T-helper 1 cell treated with Interleukin-12 subunit alpha and Interleukin-12 subunit beta and Interleukin-4 antibody, amounts not matched to agents 30 μg/mL and 1 μg/mL, for 36 hours (primary cell): ENCODE data around the gene SERBP1.
A peak's percentile ranks its signal among the peaks of the same experiment; 100 is the strongest.

Experiments used
- H3K27ac Mint-ChIP-seq: one replicate; pipeline ENCODE4 v1.8.0; 2021; ENCODE audit warnings: mild to moderate bottlenecking, mixed read lengths
- H3K27me3 Mint-ChIP-seq: one replicate; pipeline ENCODE4 v1.8.0; 2021; ENCODE audit warnings: low read depth, mixed read lengths
- H3K36me3 Mint-ChIP-seq: one replicate; pipeline ENCODE4 v1.8.0; 2021; ENCODE audit warnings: low read depth, mixed read lengths
- H3K4me1 Mint-ChIP-seq: one replicate; pipeline ENCODE4 v1.8.0; 2021; ENCODE audit warnings: low read depth, mixed read lengths
- H3K4me3 Mint-ChIP-seq: one replicate; pipeline ENCODE4 v1.8.0; 2021; ENCODE audit warnings: mild to moderate bottlenecking, moderate library complexity, mixed read lengths
- H3K9me3 Mint-ChIP-seq: one replicate; pipeline ENCODE4 v1.8.0; 2021; ENCODE audit warnings: mixed read lengths

SERBP1 gene

DNA sequence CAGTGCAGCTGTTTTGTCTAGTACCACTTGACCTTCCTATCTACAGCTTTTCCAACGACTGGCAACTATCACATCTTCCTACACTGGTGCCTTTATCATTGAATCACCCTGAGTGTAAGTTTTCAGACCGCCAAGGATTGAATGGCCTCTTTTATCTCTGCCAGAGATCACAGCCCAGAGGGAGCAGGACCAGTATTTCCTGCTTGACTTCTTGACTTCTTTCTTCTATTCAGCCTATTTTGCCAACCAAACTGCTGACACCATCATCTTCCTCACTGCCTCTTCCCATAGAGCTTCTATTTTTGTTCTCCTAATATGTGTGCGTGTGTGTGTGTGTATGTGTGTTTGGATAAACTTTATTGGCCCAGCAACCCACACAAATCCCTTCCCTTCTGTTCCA is 53.8 kb downstream of the SERBP1 start:
- Mint-ChIP-seq H3K4me3 (no peak overlapping the region), H3K4me1 (peaks cover 20% of the 10 kb centered on the region), H3K27ac (peak overlapping the region; percentile 6), H3K36me3 (peaks cover 75% of the 10 kb centered on the region), H3K27me3 (no peaks in the 10 kb centered on the region), H3K9me3 (no peaks in the 10 kb centered on the region)

DNA sequence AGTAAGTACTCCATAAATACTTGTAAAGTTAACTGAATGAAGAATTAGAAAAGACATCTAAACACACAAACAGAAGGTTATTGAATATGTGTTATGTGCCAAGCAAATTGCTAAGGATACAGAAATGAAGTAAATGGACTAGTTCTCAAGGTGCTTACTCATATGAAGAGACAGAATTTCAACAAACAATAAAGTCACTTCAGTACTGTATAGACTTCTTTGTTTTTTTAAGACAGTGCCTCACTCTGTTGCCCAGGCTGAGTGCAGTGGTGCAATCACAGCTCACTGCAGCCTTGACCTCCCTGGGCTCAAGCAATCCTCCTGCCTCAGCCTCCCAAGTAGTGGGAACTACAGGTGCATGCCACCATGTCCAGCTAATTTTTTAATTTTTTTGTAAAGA is 57.3 kb downstream of the SERBP1 start:
- Mint-ChIP-seq H3K9me3 (no peaks in the 10 kb centered on the region), H3K27me3 (no peaks in the 10 kb centered on the region), H3K4me3 (no peak overlapping the region), H3K36me3 (peaks cover 78% of the 10 kb centered on the region), H3K4me1 (peaks cover 23% of the 10 kb centered on the region), H3K27ac (peak overlapping the region; percentile 52)

DNA sequence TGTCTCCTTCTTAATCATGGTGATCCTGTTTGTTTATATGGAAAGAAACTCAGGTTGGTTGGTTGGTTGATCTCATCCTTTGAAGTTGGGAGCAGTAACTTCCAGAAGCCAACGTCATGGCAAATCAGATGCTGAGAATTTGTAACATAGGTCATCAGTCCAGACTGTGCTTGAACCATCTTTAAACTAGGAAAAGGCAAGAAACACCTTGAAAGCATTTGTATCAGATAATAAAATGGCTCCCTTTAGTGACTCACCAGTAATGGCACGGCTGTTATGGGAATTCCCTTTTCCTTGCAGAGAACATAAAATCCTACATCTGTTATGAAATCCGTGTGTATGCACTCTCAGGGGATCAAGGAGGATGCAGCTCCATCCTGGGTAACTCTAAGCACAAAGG is 58.1 kb downstream of the SERBP1 start:
- H3K27ac Mint-ChIP-seq, result no peak overlapping the region
- peaks cover 75% of the 10 kb centered on the region for H3K36me3 Mint-ChIP-seq
- no peak overlapping the region for H3K4me3 Mint-ChIP-seq
- no peaks in the 10 kb centered on the region for H3K27me3 Mint-ChIP-seq
- H3K4me1 Mint-ChIP-seq, result peaks cover 19% of the 10 kb centered on the region
- H3K9me3 Mint-ChIP-seq, result no peaks in the 10 kb centered on the region

DNA sequence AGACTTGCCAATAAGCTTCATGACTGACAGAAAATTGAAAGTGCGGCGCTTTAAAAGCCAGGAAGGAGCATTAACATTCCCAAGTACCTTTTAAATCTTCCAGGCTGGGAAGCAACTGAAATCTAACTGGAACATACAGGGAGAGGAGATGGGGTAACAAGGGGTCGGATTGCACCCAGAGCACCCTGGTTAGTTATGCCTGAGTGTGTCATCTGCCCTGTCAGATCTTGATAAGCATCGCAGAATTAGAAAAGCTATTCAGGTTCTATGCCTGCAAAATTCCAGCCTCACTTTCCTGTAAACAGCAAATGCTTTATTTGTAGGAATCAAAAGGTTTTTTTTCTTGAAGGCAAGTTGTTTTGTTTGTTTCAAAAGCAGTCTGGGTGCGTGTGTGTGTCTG is 58.5 kb downstream of the SERBP1 start:
- Mint-ChIP-seq H3K4me1 (peaks cover 15% of the 10 kb centered on the region), H3K9me3 (no peaks in the 10 kb centered on the region)

DNA sequence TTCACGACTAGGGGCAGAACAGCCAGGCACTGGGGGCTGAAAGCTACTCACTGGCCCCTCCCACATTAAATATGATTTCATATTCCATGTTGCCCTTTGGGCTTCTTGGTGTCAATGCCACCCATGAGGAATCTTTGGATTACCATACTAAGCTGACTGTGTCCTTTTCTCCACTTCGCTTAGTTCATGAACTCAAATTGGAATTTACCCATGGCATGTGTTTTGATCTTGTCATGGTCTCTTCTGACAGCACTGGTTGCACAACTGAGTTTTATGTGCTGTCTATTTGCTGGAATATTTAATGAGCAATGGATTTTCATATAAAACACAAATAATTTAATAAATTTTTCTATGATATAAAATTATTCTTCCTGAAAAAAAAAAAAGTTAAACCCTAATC is 59.2 kb downstream of the SERBP1 start:
- Mint-ChIP-seq H3K27me3 (no peaks in the 10 kb centered on the region), H3K27ac (no peak overlapping the region), H3K9me3 (no peaks in the 10 kb centered on the region), H3K4me3 (no peak overlapping the region), H3K4me1 (peaks cover 8% of the 10 kb centered on the region), H3K36me3 (peaks cover 68% of the 10 kb centered on the region)

More for the DNA sequence above, 58.5 kb downstream of the SERBP1 start:
- no peak overlapping the region for H3K27ac Mint-ChIP-seq
- H3K36me3 Mint-ChIP-seq, result peaks cover 73% of the 10 kb centered on the region
- no peak overlapping the region for H3K4me3 Mint-ChIP-seq
- no peaks in the 10 kb centered on the region for H3K27me3 Mint-ChIP-seq

DNA sequence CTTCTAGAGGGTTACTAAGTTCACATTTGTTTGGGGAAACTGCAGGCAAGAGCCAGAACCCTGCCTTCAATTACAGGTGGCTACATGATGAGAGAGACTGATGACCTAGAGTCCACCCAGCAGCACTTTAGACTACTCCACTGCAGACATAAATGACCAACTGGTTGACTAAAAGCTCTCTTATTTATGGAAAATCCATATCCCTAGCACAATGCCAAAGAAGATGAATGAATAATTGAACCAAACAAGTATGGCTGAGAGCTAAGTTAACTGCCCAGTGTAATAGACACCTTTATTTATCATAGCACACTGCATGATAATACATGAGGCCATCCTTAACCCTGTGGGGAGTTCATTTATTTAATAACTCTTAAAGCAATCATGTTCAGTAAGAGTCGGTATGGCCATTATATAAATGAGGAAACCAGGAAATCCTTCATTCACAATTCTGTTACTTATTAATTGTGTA is 62.1 kb downstream of the SERBP1 start:
- Mint-ChIP-seq H3K27me3 (no peaks in the 10 kb centered on the region), H3K36me3 (peaks cover 65% of the 10 kb centered on the region), H3K4me1 (peaks cover 16% of the 10 kb centered on the region), H3K27ac (no peak overlapping the region), H3K4me3 (no peak overlapping the region), H3K9me3 (no peaks in the 10 kb centered on the region)

DNA sequence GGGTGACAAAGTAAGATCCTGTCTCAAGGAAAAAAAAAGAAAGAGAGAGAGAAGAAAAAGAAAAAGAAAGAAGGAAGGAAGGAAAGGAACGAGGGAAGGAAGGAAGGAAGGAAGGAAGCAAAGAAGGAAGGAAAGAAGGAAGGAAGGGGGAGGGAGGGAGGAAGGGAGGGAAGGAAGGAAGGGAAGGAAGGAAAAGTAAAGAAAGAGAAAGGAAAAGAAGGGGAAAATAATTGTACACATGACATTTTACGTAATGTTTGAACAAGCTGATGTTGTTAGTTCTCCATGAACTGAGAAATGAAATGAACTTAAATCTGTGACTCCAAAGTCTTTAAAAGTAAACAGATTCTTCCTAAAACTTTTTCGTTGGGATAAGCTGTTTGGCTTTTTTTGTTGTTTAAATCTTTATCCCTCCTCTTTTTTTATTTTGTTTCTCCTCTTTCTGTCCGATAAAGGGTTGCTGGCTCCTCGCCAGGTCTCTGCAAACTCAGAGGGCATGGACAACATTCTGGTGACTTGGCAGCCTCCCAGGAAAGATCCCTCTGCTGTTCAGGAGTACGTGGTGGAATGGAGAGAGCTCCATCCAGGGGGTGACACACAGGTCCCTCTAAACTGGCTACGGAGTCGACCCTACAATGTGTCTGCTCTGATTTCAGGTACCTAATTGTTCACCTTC is 62.7 kb downstream of the SERBP1 start:
- H3K27me3 Mint-ChIP-seq, result no peaks in the 10 kb centered on the region
- no peaks in the 10 kb centered on the region for H3K9me3 Mint-ChIP-seq
- H3K36me3 Mint-ChIP-seq, result peaks cover 63% of the 10 kb centered on the region
- H3K27ac Mint-ChIP-seq, result peak overlapping the region; percentile 67
- H3K4me3 Mint-ChIP-seq, result no peak overlapping the region
- H3K4me1 Mint-ChIP-seq, result peaks cover 18% of the 10 kb centered on the region

DNA sequence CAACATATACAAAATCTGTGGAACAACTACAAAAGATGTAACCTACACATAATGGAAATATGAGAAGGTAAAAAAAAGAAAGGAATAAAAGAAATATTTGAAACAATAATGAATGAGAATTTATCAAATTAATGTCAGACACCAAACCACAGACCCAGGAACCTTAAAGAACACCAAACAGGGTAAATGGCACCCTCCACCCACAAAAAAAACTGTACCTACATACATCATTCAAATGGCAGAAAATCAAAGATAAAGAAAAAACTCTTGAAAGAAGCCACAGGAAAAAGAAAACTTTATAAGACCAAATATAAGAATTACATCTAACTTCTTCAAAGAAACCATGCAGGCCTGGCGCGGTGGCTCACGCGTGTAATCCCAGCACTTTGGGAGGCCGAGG is 68.6 kb downstream of the SERBP1 start:
- Mint-ChIP-seq H3K9me3 (no peaks in the 10 kb centered on the region), H3K27ac (peak overlapping the region; percentile 37), H3K4me3 (no peak overlapping the region), H3K4me1 (peaks cover 35% of the 10 kb centered on the region), H3K27me3 (no peaks in the 10 kb centered on the region), H3K36me3 (peaks cover 42% of the 10 kb centered on the region)

DNA sequence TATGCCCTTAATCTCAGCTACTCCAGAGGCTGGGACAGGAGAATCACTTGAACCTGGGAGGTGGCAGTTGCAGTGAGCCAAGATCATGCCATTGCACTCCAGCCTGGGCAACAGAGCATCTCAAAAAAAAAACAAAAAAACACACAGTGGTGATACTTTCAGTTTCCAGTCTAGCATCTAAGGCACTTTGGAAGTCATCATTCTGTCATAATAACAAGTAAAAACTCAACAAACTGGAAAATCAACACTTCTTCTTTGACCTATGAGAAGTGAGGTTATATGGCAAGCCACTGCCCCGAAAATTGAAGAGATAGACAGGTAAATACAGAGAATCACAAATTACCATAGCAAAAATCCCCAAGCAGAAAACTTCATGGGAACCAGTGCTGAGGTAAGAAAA is 70.6 kb downstream of the SERBP1 start:
- Mint-ChIP-seq H3K4me1 (peaks cover 39% of the 10 kb centered on the region), H3K36me3 (peaks cover 47% of the 10 kb centered on the region), H3K27me3 (no peaks in the 10 kb centered on the region), H3K4me3 (no peak overlapping the region), H3K9me3 (no peaks in the 10 kb centered on the region), H3K27ac (peak overlapping the region; percentile 69)
